H9 (cell line): Measurements from ENCODE around the gene TRABD2B. TPM values are rescaled to one million over a fixed set of nuclear protein-coding genes. Genes with fewer than 3 reads are reported as not detected.

ENCODE experiments used
- DNase-seq: peaks from one replicate; pipeline ENCODE4 v3.0.0-alpha.2; 2017
- H2AFZ ChIP-seq: one replicate; pipeline ENCODE4 v1.6.1; 2013; ENCODE audit warnings: mild to moderate bottlenecking, low read length, control low read depth, moderate library complexity
- H2AK5ac ChIP-seq: 2 replicates; pipeline ENCODE4 v1.6.1; 2013; ENCODE audit warnings: low read length, control low read depth, mixed read lengths; ENCODE audit not compliant: insufficient read length
- H2BK120ac ChIP-seq: one replicate; pipeline ENCODE4 v1.6.1; 2013; ENCODE audit warnings: low read depth, mild to moderate bottlenecking, low read length, control low read depth, inconsistent platforms; ENCODE audit not compliant: poor library complexity, severe bottlenecking
- H2BK12ac ChIP-seq: 2 replicates; pipeline ENCODE4 v1.6.1; 2013; ENCODE audit warnings: low read length, control low read depth, mixed read lengths, low read depth; ENCODE audit not compliant: insufficient read length
- H2BK15ac ChIP-seq: 2 replicates; pipeline ENCODE4 v1.6.1; 2013; ENCODE audit warnings: low read depth, low read length, control low read depth
- H2BK20ac ChIP-seq: one replicate; pipeline ENCODE4 v1.6.1; 2013; ENCODE audit warnings: low read depth, mild to moderate bottlenecking, low read length, control low read depth, inconsistent platforms; ENCODE audit not compliant: poor library complexity, severe bottlenecking
- H2BK5ac ChIP-seq: 2 replicates; pipeline ENCODE4 v1.6.1; 2013; ENCODE audit warnings: low read length, control low read depth, mixed read lengths; ENCODE audit not compliant: insufficient read length
- H3K14ac ChIP-seq: 2 replicates; pipeline ENCODE4 v1.6.1; 2013; ENCODE audit warnings: low read length, control low read depth; ENCODE audit not compliant: insufficient read depth
- H3K18ac ChIP-seq: 2 replicates; pipeline ENCODE4 v1.6.1; 2013; ENCODE audit warnings: low read depth, mild to moderate bottlenecking, mixed read lengths, low read length, control low read depth; ENCODE audit not compliant: insufficient read length
- H3K23ac ChIP-seq: 2 replicates; pipeline ENCODE4 v1.6.1; 2013; ENCODE audit warnings: low read length, control low read depth, mixed read lengths, low read depth; ENCODE audit not compliant: insufficient read length
- H3K23me2 ChIP-seq: 2 replicates; pipeline ENCODE4 v1.6.1; 2013; ENCODE audit warnings: low read depth, mild to moderate bottlenecking, mixed read lengths, low read length, control low read depth; ENCODE audit not compliant: insufficient read length, poor library complexity, severe bottlenecking
- H3K27ac ChIP-seq: 2 replicates; pipeline ENCODE4 v1.5.1; 2013; ENCODE audit warnings: low read length, control low read depth, mixed read lengths, low read depth; ENCODE audit not compliant: insufficient read length
- H3K27me3 ChIP-seq: 2 replicates; pipeline ENCODE4 v1.6.1; 2013; ENCODE audit warnings: low read length, control low read depth, inconsistent platforms; ENCODE audit not compliant: insufficient read depth
- H3K4ac ChIP-seq: 2 replicates; pipeline ENCODE4 v1.6.1; 2013; ENCODE audit warnings: low read depth, mild to moderate bottlenecking, control low read depth, inconsistent platforms, low read length, moderate library complexity
- H3K4me1 ChIP-seq: 2 replicates; pipeline ENCODE4 v1.6.1; 2013; ENCODE audit warnings: low read length, control low read depth, inconsistent platforms; ENCODE audit not compliant: insufficient read depth
- H3K4me2 ChIP-seq: 2 replicates; pipeline ENCODE4 v1.6.1; 2013; ENCODE audit warnings: low read length, control low read depth, mixed read lengths; ENCODE audit not compliant: insufficient read length, insufficient read depth
- H3K56ac ChIP-seq: 2 replicates; pipeline ENCODE4 v1.6.1; 2013; ENCODE audit warnings: low read depth, mild to moderate bottlenecking, mixed read lengths, low read length, control low read depth; ENCODE audit not compliant: insufficient read length
- H3K79me1 ChIP-seq: 2 replicates; pipeline ENCODE4 v1.6.1; 2013; ENCODE audit warnings: low read depth, mild to moderate bottlenecking, moderate library complexity, low read length, control low read depth, inconsistent platforms; ENCODE audit not compliant: insufficient read depth, poor library complexity, severe bottlenecking
- H3K79me2 ChIP-seq: 2 replicates; pipeline ENCODE4 v1.6.1; 2013; ENCODE audit warnings: low read length, control low read depth, inconsistent platforms; ENCODE audit not compliant: insufficient read depth
- H3K9ac ChIP-seq: 2 replicates; pipeline ENCODE4 v1.6.1; 2013; ENCODE audit warnings: low read length, control low read depth, mixed read lengths; ENCODE audit not compliant: insufficient read length; ENCODE audit errors: extremely low read depth
- H3K9me3 ChIP-seq: one replicate; pipeline ENCODE4 v1.6.1; 2013; ENCODE audit warnings: low read depth, low read length, inconsistent platforms; ENCODE audit not compliant: control insufficient read depth
- H3T11ph ChIP-seq: one replicate; pipeline ENCODE4 v1.6.1; 2013; ENCODE audit warnings: mild to moderate bottlenecking, low read length, control low read depth, inconsistent platforms
- H4K20me1 ChIP-seq: one replicate; pipeline ENCODE4 v1.6.1; 2013; ENCODE audit not compliant: control insufficient read depth, insufficient read length, insufficient read depth
- H4K5ac ChIP-seq: 2 replicates; pipeline ENCODE4 v1.6.1; 2013; ENCODE audit warnings: low read depth, mild to moderate bottlenecking, mixed read lengths, low read length, control low read depth; ENCODE audit not compliant: insufficient read length
- H4K8ac ChIP-seq: replicated peaks from 2 replicates; pipeline ENCODE4 v1.6.1; 2013; ENCODE audit warnings: low read length, control low read depth, mixed read lengths, low read depth; ENCODE audit not compliant: insufficient read length
- H4K91ac ChIP-seq: 2 replicates; pipeline ENCODE4 v1.6.1; 2013; ENCODE audit warnings: low read depth, mild to moderate bottlenecking, moderate library complexity, mixed read lengths, low read length, control low read depth; ENCODE audit not compliant: insufficient read length
- H3K27ac Mint-ChIP-seq, 3 experiments: 2 replicates in 2 of 3; 3 replicates in 1 of 3; pipeline ENCODE4 v1.8.0; 2020 to 2021; ENCODE audit warnings: mixed read lengths in 3 of 3, mild to moderate bottlenecking in 1 of 3, moderate library complexity in 1 of 3
- H3K27me3 Mint-ChIP-seq: 2 replicates; pipeline ENCODE4 v1.8.0; 2021; ENCODE audit warnings: low read depth, mild to moderate bottlenecking, moderate library complexity, mixed read lengths
- H3K36me3 Mint-ChIP-seq, 3 experiments: 2 replicates in 2 of 3; 3 replicates in 1 of 3; pipeline ENCODE4 v1.8.0; 2020 to 2021; ENCODE audit warnings: low read depth in 3 of 3, mixed read lengths in 3 of 3; ENCODE audit not compliant: insufficient read depth in 1 of 3
- H3K4me1 Mint-ChIP-seq, 2 experiments: 2 replicates each; pipeline ENCODE4 v1.8.0; 2020; ENCODE audit warnings: mixed read lengths in 2 of 2
- H3K4me3 Mint-ChIP-seq, 2 experiments: 2 replicates in 1 of 2; 3 replicates in 1 of 2; pipeline ENCODE4 v1.8.0; 2020 to 2021; ENCODE audit warnings: mild to moderate bottlenecking in 2 of 2, mixed read lengths in 2 of 2, moderate library complexity in 1 of 2
- H3K9me3 Mint-ChIP-seq, 2 experiments: 2 replicates in 1 of 2; 3 replicates in 1 of 2; pipeline ENCODE4 v1.8.0; 2020; ENCODE audit warnings: mild to moderate bottlenecking in 2 of 2, mixed read lengths in 2 of 2, moderate library complexity in 1 of 2
- CTCF ChIP-seq: fragments of 200-600 bp; sonication (generic); conservative IDR thresholded peaks from 3 replicates; pipeline ENCODE4 v1.8.0; 2021; ENCODE audit warnings: antibody characterized with exemption, mild to moderate bottlenecking
- WGBS: extraction: QIAGEN DNeasy Blood & Tissue Kit; methylation state at CpG from one replicate; pipeline ENCODE4 v1.1.7; 2013; ENCODE audit warnings: missing lambda C conversion rate, low lambda C conversion rate, mixed read lengths; ENCODE audit not compliant: insufficient read length; ENCODE audit errors: extremely low coverage; 5-methylcytosine and 5-hydroxymethylcytosine counted together
- total RNA-seq: library from RNA; stranded (reverse); gene quantifications from 2 replicates; pipeline ENCODE4 v1.2.1, GENCODE V29; 2021

TRABD2B gene
- total RNA-seq, 1 experiment from 2014 or later = 2.3 TPM

- no CpG with 5 or more reads among the region's 4 CpGs for WGBS
- H4K20me1 ChIP-seq = no peaks in the 10 kb centered on the region
- H3K27ac ChIP-seq = no peak overlapping the region
- H3K79me2 ChIP-seq = no peaks in the 10 kb centered on the region
- H4K5ac ChIP-seq = no peak overlapping the region
- H3K14ac ChIP-seq = no peak overlapping the region
- no peak overlapping the region for H2BK120ac ChIP-seq
- no peaks in the 10 kb centered on the region for H3K9me3 Mint-ChIP-seq
- H3K36me3 Mint-ChIP-seq = no peaks in the 10 kb centered on the region; a peak in 2 of 7 replicates
- H3K27me3 Mint-ChIP-seq = peaks cover 2% of the 10 kb centered on the region
- H3K23me2 ChIP-seq = no peaks in the 10 kb centered on the region
- H2BK20ac ChIP-seq = no peak overlapping the region
- H3K4me1 Mint-ChIP-seq = peaks cover 2 to 7% of the 10 kb centered on the region in 2 experiments; a peak in 2 of 4 replicates
- H3K9ac ChIP-seq = no peak overlapping the region
- H3K4ac ChIP-seq = no peak overlapping the region
- no peak overlapping the region for H2AFZ ChIP-seq
- H3K27me3 ChIP-seq = no peaks in the 10 kb centered on the region
- no peak overlapping the region for H3T11ph ChIP-seq
- no peak overlapping the region for H2BK15ac ChIP-seq
- DNase-seq = no peak
- no peak overlapping the region for H3K56ac ChIP-seq
- no peaks in the 10 kb centered on the region for H3K4me1 ChIP-seq
- no peak for TF ChIP-seq CTCF
- no peak overlapping the region for H3K4me2 ChIP-seq
- H3K23ac ChIP-seq = no peak overlapping the region
- no peak overlapping the region for H2AK5ac ChIP-seq
- H2BK5ac ChIP-seq = no peak overlapping the region
- no peaks in the 10 kb centered on the region for H3K9me3 ChIP-seq
- no peak overlapping the region for H3K4me3 Mint-ChIP-seq
- no peak overlapping the region for H3K27ac Mint-ChIP-seq
- no peak overlapping the region for H4K8ac ChIP-seq
- no peak overlapping the region for H2BK12ac ChIP-seq
- H3K79me1 ChIP-seq = no peaks in the 10 kb centered on the region
- no peak overlapping the region for H4K91ac ChIP-seq
- H3K18ac ChIP-seq = no peak overlapping the region
These were observed 227.2 kb downstream of the TRABD2B start for GRCh38 chr1:47769983-47770382.
